ENCODE measurements around the gene ZFYVE28.
A peak's percentile ranks its signal among the peaks of the same experiment; 100 is the strongest.
"Not testable (repeated sequence)": the region's sequence is repeated elsewhere in the genome, so short reads cannot be mapped to it uniquely, and the experiment has no call there.

ZFYVE28 gene

DNA sequence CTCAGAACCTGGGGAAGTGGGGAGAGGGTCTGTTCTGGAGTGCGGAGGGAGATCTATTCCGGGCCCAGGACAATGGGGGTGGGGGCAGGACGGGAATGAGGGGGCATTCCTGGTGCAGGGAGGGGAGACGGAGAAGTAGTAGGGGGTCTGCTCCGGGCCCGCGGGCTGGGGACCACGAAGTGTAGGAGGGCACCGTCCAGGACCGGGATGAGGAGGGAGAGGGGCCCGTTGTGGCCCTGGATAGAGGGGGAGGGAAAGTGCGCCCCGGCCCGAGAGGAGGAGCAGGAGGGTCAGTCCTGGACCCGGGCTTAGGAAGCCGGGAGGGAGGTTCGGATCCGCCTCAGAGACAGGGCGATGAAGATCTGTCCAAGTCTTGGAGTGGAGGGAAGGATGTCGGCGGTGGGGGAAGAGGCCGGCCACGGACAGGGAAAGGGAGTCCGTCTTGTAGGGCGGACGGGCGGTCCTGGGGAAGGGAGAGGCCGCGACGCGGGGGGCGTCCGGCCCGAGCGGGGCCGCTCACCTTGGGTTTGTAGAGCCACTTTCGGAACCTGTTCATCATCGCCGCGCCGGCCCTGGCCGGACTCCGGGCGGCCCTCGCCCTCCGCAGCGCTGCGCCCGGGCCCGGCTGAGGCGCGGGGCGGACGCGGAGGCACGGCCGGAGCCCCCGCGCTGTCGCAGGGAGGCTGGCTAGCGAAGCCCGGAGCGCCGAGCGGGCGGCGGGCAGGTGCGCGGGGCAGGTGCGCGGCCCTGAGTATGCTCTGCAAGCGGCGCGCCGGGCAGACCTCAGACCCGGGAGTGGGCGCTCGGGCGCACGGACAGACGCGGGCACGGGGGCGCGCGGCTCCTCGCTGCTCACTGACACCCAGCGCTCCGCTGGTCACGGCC lies at the start of gene ZFYVE28:
Gene ZFYVE28, minus strand, starts transcription at position 881 of the 885 bp plus-strand sequence. Its CDS starts 322 bp downstream, at position 559.
- DNase-seq (ENCODE audit: low read depth in 1 of 2, low spot score in 1 of 2): no peak

DNA sequence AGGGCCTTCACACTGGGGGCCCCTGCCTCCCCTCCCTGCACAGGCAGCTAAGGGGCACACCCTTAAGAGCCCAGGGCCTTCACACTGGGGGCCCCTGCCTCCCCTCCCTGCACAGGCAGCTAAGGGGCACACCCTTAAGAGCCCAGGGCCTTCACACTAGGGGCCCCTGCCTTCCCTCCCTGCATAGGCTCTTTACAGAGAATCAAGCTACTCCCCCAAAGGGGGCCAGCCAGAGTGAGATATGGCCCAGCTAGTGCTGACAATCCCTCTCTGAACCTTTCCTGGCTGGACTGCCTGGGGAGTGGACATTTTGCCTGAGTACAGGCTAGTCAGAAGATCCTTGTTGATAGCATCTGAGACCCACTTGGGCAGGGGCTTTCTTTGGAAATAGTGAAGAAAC lies 47.1 kb upstream of the ZFYVE28 start:
- DNase-seq (ENCODE audit: low read depth in 1 of 2, low spot score in 1 of 2): not testable (repeated sequence)

DNA sequence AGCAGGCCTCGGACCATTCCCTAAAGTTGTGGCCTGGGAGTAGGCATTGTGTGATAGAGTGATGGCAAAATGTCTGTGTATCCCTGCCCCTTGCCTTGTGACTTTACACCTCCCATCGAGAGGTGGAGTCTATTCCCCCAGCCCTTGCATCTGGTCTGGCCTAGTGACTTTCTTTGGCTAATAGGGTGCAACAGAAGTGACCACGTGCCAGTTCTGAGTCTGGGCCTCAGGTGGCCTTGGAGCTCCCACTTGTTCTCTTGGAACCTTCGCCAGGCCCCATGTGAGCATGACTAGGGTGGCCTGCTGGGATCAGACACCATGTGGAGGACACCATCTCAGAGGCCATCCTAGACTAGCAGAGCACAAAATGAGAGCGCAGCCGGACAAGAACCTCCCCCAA lies 46.6 kb upstream of the ZFYVE28 start:
- DNase-seq (ENCODE audit: low read depth in 1 of 2, low spot score in 1 of 2): no peak

DNA sequence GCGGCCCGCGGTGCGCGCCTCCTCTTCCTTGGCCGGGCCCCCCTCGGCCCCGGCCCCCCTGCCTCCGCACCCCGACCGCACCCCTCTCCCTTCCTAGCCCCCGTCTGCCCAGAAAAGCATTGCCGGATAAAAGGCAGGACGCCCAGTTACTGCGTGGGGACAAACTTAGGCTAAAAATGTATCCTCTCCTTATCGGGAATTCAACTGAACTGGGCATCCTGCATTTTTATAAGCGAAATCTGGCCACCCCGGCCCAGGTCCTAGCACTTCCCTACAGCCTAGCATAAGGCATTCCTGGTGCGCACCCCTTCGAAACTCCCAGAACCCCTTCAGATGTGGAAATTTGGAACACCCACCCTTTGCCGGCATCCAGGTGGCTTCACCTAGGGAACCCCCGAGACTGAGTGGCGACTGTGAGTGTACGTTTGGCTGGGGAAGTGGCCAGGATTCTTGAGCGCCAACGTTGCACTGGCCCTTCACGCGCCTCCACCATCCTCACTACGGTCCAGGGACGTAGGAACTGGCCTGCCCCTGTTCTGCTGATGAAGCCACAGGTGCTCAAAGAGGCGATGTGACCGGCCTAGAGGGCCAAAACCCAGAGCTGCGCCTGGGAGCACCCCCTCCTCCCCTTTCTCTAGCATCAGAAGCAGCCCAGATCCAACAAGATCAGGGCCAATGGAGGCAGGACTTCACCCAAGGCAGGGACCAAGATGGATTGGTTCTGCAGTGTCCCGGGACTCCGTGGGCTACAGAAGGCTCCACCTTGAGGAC lies 44.7 kb upstream of the ZFYVE28 start:
- no peak for DNase-seq (ENCODE audit: low read depth in 1 of 2, low spot score in 1 of 2)

DNA sequence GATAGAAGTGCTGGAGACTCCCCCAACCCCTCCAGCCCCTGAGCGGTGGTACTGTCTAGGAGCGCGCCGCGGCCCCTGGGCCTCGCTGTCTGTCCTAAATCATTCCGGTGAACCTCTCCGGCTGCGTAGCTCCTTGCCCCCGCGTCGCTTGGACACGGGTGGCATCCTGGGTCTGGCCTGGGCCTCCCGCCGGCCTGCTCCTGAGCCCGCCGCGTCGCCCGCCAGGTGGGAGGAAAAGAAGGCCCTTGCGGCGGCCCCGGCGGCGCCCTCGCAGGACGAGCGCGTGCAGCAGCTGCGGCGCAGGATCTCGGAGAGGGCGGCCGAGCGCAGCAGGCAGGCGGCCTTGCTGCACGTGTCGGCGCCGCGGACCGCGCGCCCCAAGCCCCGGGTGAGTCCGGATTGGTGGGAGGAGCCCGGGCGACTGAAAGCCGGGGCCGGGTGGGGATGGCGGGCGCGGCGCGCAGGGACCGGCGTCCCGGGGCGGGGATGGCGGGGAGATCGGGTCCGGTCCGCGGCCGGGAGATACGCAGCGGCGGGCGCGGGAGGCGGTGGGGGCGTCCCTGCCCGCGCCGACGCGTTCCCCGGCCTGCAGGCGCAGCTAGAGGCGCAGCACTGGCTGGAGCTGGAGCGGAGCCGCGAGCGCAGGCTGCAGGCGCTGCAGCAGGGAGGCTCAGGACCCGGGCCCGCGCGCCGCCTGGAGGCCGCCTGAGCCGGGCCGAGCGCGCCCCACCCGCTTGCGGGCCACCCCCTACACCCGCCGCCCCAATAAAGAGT lies 44.0 kb upstream of the ZFYVE28 start:
- peak; percentile 48 to 54 for DNase-seq (ENCODE audit: low read depth in 1 of 2, low spot score in 1 of 2)

DNA sequence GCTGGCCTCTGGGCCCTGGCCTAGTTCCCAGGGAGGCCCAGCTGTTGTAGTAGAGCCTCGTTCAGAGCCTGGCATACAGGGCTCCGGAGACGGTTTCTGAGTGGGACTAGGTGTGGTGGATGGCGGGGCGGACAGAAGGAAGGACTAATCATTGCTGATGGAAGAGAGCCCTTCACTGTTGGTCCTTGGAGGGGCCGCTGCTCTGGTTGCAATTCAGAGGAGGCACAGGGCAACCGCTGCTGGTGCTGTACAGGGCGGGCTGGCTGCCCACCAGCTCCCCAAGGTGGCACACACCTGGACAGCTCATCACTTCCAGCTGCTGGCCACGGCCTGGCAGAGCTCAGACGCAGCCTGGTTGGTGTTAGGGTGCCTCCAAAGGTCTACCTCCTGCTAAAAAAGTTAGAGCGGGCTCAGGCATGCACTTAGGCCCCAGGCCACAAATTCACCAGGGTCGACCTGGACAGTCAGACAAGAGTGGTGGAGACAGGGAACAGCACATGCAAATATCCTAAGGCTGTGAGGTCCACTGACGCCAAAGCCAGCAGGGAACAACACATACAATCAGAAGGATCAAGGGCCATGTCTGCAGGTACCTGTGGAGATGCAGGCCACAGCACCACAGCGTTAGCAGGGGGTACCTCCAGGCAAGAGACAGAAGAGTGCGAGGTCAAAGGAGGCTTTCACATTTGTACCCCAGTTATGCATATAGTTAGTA lies 43.0 kb upstream of the ZFYVE28 start:
- no peak for DNase-seq (ENCODE audit: low read depth in 1 of 2, low spot score in 1 of 2)

DNA sequence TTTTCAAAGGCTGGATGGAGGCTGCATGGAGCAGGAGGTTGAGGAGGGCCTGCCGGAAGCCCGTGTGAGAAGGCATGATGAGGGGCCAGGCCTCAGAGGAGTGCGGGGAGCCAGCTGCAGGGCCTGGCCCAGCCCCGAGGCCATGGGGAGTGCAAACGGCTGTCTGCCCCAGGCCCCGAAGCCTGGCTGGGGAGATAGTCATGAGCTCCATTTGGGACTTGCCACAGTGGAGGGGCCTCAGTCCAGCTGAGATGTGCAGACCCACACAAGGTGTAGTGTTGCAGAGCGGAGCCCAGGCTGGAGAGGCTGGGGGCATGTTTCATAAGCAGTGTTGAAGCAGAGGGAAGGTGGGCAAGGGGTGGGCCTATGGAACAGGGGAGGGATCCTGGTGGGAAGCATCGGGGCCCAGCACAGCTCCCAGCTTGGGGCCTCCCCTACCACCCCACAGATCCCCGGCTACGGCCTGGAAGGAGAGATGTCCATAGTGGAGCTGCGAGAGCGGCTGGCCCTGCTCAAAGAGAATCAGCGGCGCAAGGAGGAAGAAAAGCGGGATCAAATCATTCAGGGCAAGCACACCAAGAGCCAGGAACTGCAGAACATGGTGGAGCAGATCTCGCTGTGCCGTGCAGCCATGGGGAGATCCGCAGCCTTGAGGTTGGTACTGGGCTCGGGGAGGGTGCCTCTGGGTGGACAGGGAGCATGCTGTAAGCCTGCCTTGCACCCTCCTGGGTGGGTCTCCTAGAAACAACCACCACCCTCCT lies 41.3 kb upstream of the ZFYVE28 start:
- no peak for DNase-seq (ENCODE audit: low read depth in 1 of 2, low spot score in 1 of 2)

DNA sequence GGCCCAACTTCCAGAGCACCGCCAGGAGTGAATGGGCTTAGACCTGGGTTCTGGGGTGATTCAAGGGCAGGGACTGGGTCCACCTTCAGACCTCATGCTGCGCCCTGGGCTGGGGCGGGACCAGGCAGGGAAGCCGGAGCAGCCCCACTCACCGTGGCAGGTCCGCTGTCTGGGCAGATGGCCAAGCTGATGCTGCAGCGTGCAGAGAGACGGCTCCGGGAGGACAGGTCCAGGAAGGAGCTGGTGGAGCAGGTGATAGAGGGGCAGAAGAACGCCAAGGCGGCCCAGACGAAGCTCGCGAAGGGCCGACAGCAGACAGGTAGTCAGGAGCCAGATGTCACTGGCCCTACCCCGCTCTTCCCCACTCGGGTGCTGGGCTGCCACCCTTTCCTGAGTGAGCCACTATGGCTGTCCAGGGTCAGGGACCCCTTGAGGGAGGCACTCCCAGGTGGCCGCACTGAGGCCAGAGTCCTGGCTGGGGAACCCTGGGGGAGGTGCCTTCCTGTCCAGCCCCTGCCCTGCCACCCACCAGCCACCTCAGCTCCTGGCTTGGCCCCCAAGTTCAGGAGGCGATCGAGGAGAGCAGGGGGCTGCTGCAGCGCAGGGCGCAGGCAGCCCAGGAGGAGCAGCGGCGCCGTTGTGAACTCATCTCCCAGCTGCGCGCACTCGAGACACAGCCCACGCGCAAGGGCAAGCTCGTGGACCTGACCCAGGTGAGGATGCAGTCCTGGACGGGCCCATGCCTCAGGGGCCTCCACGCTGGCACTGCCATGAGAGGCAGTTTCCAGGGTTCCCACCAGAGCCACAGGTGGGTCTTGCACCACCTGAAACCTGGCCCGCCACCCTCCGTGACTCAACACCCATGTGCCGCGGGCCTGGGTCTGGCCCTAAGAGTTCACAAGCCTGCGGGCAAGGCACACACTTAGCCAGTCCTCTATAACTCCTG lies 40.4 kb upstream of the ZFYVE28 start:
- no peak for DNase-seq (ENCODE audit: low read depth in 1 of 2, low spot score in 1 of 2)

DNA sequence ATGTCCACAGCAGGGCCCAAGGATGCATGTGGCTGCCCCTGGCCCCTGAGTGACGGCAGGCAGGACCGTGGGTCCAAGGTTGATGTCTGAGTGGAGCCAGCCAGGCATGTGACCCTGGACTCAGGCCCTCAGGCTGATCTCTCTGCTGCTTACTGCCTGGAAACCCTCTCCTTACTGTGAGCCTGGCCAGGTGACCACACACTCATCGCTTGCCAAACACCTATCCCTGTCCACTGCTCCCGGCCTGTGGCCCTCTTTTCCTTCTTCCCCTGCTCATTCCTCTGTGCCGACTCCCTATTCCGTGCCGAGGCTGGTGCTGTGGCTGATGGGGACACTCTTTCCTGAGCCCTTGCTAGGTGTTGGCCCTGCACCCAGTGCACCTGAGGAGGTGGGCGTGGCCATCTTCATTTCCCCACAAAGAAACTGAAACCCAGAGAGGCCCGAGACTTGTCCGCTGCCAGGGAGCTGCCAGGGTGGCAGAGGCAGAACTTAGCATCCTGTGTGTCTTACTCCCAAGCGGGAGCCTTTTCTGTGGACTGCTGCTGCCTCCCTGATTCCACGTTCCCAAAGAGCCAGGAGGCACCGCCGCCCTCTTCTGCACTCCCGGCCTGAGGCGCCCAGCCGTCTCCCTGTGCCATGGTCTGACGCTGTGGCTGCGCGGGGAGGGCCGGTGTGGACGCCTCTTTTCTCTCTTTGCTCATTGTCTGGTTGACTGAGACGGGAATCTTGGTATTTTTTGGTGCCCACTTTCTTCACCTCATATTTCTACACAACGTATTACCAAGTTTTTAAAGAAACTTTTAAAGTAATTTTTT lies 39.2 kb upstream of the ZFYVE28 start:
- DNase-seq (ENCODE audit: low read depth in 1 of 2, low spot score in 1 of 2): no peak

DNA sequence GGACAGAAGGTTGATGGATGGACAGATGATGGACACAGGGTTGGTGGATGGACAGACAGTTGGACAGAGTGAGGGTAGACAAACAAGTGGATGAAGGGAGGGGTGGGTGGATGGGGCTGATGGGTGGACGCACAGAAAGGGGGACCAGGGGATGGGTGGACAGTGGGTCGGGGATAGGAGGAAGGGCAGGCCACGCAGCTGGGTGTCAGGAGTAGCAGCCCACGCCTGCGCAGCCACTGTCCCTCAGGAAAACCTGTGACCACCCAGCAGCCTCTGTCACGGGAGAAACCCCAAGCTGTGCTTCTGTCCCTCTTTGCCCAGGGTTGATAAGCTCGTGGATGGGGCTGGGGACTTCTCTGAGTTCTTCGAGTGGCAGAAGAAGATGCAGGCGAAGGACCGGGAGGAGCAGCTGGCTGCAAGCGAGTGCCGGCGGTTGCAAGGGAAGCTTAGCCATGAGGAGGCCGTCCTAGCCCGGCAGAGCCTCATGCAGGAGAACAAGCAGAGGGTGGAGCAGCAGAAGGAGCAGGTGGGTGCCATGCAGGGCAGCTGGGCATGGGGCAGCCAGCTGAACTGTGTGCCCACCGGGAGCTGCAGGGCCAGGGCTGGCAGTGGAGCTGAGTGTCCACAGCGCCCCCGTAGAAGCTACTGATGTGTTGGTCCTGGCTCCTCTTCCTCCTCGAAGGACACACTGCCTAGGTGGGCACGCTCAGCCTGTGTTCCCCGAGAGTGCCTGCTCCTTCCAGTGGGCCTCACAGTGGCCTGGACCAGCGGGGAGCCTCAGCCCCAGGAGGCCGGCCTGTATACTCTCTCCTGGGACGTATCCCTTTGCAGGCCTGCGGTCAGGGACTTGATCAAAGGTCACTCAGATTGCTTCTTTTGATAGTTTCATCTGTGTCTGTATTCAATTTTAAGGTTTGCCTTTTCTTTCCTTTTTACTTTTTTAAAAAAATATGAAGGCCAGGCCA lies 33.7 kb upstream of the ZFYVE28 start:
- no peak for DNase-seq (ENCODE audit: low read depth in 1 of 2, low spot score in 1 of 2)

DNA sequence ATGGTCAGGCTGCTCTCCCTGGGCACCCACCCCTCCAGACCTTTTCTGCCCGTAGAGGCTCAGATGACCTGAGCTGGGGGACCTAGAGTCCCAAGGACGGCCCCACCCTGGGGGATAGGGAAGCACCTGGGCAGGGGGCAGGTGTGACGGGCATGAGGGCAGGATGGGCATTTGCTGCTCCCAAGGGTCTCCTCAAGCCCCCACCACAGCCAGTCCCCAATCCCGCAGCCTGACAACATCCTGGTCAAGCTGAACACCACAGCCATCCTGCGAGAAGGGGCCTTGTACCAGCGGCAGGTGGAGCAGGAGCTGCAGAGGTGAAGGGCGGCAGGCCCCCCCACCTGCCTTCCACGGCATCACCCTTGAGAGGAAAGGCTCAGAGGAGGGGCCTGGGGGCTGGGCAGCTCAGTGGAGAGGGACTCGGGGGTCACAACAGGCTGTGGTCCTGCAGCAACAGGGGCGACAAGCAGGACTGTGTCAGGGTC lies 32.6 kb upstream of the ZFYVE28 start:
- no peak for DNase-seq (ENCODE audit: low read depth in 1 of 2, low spot score in 1 of 2)

DNA sequence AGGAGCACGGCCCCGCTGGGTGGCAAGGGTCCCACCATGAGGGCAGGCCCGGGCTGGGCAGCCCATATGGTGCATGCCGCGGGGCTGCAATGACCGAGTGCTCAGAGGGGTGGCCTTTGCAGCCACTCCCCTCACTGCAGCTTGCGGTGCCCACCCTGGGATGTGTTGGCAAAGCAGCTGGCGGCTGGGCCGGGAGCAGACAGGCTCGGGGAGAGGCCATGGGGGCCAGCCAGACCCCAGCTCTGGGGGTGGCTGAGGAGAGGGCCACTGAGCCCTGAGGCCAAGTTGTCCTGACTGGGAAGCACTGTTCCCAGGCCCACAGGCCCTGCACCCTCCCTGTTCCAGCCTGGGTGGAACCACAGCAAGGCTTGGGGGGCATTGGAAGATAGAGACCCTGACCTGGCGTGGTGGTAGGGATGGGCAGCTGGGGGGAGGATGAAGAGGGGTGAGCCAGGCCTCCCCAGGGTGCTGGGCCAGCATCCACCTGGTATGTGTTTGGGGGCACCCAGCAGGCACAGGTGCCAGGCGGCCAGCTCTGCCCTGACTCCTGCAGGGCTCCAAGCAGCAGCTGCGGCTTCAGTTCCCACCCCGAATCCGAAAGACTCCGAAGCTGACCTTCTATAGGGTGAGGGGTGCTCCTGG lies 32.1 kb upstream of the ZFYVE28 start:
- DNase-seq (ENCODE audit: low read depth in 1 of 2, low spot score in 1 of 2): no peak

DNA sequence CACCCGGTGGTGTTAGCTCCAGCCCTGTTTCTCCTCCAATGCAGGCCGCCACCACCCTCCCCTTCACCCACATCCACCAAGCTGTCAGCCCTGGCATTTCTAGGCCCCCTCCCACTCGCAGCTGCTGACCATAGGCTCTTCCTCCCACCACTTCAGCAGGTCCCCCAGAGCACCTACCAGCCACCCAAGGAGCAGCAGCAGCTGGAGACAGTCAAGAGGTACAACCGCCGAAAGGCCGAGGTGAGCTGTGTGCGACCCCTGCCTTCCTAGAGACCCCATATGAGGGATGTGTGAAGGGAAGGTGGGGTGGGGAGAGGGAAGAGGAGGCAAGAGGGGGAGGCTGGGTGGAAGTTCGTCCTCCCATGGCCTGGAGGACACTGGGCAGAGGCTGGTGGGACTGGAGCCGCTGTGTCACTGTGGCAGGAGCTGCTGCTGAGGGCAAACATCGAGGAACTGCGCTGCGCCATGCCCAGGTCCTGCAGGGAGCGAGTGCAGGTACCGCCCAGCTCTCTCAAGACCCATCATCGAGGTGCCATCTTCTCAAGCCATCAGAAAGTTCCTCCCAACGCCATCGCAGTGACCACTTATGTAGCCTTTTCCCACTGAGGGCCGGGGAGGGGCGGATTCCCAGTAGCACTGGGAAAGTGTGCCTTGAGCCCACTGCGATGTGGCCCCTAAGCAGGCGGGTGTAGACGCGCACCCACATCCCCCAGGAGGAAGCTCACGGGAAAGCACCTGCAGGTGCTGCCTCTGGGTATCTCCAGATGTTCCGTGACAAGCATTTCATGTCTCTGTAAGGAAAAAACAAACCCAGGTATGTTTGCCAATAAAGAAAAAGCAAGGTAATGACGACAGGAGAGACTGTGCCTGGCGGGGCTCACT lies 31.3 kb upstream of the ZFYVE28 start:
- DNase-seq (ENCODE audit: low read depth in 1 of 2, low spot score in 1 of 2): no peak

DNA sequence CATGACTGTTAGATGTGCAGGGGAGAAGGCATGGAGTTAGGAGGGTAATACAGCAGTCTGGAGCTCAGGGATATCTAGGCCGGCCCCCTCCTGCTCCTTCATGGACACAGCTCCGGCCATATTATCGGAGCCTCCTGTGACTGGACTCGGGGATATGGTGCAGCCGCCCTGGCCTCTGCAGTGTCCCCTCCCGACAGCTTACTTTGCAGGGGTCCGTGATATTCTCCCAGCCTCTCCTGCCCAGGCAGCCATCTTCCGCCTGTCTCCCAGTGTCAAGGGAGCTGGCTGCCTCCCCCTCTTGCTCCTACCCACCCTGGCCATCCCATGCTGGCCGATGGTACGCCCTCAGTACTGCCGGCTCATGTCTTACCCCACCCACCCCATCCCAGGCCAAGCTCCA lies 30.6 kb upstream of the ZFYVE28 start:
- no peak for DNase-seq (ENCODE audit: low read depth in 1 of 2, low spot score in 1 of 2)

DNA sequence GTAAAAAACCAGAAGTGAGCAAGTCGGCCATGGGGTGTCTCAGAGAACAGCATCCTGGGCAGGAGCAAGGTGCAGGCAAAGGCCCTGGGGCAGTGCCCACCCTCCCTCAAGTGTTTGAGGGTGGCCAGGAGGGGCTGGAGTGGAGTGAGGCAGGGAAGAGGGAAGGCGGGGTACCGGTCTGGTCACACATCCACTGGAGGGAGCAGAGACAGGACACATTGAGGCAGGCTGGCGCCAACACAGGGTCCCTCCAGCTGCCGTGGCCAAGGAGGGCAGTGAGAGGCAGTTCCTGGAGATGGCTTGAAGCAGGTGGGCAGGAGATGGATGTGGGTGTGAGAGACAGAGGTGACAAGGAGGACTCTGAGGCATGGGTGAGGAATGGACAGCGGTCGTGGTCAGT lies 30.1 kb upstream of the ZFYVE28 start:
- DNase-seq (ENCODE audit: low read depth in 1 of 2, low spot score in 1 of 2): no peak

Data from stimulated activated CD4-positive, alpha-beta T cell treated with anti-CD3 and anti-CD28 coated beads, Interleukin-15, amount 100 ng/mL, for 1 hour (primary cell).